Kidney tubule cell (primary cell): ENCODE data around the gene CSNK1G2.

ENCODE experiments used
- DNase-seq: peaks from one replicate; pipeline ENCODE4 v3.0.0-alpha.2; 2018; ENCODE audit warnings: low spot score

Gene CSNK1G2

DNA sequence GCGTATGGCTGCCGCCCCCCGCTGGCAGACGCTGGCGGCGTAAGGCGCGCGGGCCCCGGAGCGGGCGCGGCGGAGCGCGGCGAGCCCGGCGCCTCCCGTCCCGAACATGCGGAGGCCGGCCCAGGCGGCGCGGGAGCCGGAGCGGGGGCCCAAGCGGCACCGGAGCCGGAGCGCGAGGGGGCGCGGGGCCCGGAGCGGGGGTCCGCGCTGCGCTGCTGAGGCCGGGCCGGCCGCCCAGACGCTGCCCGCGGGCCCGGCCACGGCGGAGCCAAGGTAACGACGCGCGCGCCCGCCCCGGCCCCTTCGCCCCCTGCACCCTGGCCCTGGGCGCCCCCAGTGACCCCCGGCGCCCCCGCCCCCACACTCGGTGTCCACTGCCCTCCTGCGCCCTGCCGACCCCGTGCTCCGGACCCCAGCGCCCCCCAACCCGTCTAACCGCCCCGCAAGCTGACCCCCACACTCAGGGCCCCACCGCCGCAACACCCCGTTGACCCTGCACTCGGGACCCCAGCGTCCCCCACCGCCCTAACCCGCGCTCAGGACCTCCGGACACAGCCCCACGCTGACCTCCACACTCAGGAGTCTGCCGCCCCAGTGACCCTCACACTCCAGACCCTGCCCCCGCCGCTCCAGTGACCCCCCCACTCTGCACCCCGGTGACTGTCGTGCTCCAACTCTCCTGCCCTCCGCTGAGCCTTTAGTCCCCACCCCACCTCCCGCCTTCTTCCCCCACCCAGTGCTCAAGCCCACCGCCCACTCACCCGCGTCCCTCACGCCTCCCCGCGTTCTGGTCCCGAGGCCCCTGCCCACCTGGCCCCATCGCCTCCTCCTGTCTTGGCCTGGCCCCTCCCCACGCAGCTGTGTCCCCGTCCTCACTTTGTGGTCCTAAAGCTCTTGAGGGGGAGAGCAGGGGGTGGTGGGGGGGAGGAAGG, at the start of gene CSNK1G2:
Gene CSNK1G2 (plus strand): TSS at position 27 of the 932 bp plus-strand sequence. CDS start 28,601 bp downstream, outside the sequence.
- DNase-seq: no peak

DNA sequence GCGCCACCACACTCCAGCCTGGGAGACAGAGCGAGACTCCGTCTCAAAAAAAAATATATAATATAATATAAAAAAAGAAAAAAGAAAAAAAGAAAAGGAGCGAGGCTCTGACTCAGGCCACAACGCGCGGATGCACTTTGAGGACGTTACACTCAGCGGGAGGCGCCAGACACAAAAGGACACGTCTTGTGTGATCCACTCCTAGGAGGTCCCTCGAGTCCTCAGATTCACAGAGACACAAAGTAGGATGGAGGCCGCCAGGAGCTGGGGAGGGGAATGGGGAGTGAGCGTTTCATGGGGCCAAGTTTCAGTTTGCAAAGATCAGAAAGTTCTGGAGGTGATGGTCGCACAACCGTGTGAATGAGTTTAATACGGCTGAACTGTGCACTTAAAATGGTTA, 47.2 kb upstream of the CSNK1G2 start:
- DNase-seq: no peak

DNA sequence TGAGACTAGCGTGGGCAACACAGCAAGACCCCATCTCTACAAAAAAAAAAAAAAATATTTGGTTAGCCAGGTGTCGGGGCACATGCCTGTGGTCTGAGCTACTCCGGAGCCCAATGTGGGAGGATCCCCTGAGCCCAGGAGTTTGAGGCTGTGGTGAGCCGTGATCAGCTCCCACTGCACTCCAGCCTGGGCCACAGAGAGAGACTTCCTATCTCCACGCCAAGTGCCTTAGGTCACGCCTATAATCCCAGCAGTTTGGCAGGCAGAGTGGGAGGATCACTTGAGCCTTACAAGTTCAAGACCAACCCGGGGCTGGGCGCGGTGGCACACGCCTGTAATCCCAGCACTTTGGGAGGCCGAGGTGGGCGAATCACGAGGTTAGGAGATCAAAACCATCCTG, 44.5 kb upstream of the CSNK1G2 start:
- no peak for DNase-seq

DNA sequence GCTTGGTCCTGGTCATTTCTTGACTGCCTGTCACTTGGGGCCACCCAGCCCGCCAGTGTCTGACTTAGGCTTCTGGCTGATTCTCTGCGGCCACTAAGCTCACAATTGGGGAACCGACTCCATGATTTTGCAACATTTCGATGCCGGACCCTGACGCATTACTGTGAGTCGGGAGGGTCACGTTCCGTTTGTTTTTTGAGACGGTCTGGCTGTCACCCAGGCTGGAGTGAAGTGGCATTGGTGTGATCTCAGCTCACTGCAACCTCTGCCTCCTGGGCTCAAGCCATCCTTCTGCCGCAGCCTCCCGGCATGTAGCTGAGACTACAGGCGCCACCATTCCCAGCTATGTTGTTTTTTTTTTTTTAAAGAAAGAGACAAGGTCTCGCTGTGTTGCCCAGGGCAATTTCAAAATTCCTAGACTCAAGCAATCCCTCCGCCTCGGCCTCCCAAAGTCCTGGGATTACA, 39.0 kb upstream of the CSNK1G2 start:
- DNase-seq: no peak

DNA sequence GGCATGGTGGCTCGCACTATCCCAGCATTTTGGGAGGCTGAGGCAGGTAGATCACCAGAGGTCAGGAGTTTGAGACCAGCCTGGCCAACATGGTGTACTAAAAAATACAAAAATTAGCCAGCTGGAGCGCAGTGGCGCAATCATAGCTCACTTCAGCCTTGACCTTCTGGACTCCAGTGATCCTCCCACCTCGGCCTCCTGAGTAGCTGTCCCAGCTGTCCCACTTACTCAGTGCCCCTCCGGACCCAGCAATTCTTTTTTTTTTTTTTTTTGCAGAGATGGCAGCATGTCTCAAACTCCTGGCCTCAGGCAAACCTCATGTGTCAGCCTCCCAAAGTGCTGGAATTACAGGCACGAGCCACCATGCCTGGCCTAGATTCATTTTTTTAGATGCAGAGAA, 38.0 kb upstream of the CSNK1G2 start:
- DNase-seq: no peak

DNA sequence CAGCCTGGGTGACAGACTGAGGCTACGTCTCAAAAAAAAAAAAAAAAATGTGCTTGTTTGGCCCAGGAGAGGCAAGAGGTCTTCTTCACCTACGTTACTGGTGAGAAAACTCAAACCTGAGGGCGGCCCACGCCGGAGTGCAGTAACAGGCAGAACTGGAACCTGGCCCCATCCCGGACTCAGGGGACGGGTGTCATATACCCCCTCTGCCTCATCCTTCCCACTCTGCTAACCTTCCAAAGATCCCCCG, 36.2 kb upstream of the CSNK1G2 start:
- no peak for DNase-seq

DNA sequence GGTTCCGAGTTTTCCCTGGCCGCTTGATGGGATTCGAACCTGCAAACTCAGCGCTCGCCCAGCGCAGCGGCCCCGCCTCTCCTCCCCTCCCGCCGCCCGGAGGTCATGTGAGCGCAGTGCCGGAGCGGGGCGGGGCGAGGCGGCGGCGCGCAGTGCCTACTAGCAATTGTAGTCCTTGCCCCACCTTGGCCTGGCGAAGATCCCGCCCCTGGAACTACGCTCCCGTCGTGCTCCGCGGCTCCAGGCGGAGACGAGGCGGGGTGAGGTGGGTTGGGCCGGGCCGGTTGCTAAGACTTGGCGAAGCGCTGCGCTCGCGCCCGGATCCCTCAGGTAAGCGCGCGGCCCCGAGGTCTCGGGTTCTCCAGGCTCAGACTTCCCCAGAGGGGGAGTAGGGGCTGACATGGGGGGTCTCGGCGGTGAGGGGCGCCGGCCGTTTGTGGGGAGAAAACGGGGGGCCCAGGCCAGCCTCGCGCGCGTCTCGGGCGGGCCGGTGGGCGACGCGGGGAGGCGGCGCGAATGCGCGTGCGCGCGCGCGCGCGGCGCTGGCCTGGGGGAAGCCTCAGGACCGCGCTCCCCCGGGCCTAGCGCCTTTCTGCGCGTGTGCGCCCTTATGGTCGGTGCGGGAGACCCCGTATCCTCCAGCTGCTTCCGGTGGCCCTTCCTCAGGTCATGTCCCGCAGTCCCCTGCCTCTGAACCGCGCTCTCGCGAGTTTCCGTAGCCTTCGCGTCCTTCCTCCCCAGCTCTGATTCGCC, 35.7 kb upstream of the CSNK1G2 start, which contains the start of the genes ADAT3 and SCAMP4:
Gene ADAT3 (plus strand): TSS at position 290 of the 753 bp plus-strand sequence. CDS start 6,649 bp downstream, outside the sequence.
Gene SCAMP4 (plus strand): TSS at position 290 of the 753 bp plus-strand sequence. CDS start 9,621 bp downstream, outside the sequence.
- peak; percentile 99 for DNase-seq

DNA sequence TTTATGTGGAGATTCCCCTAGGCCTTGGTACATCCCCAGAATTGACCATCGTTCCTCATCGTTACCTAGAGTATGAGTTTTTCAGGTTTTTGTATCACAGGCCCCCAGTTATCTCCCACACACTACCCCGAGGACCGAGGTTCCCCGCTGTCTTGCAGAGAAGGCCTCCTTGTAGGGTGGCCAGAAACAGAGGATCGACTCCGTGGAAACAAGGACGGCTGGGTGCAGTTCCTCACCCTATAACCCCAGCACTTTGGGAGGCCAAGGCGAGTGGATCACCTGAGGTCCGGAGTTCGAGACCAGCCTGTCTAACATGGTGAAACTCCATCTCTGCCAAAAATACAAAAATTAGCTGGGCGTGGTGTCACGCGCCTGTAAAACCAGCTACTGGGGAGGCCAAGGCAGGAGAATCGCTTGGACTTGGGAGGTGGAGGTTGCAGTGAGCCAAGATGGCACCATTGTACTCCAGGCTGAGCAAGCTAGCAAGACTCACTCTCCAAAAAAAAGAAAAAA, 35.1 kb upstream of the CSNK1G2 start:
- no peak for DNase-seq

DNA sequence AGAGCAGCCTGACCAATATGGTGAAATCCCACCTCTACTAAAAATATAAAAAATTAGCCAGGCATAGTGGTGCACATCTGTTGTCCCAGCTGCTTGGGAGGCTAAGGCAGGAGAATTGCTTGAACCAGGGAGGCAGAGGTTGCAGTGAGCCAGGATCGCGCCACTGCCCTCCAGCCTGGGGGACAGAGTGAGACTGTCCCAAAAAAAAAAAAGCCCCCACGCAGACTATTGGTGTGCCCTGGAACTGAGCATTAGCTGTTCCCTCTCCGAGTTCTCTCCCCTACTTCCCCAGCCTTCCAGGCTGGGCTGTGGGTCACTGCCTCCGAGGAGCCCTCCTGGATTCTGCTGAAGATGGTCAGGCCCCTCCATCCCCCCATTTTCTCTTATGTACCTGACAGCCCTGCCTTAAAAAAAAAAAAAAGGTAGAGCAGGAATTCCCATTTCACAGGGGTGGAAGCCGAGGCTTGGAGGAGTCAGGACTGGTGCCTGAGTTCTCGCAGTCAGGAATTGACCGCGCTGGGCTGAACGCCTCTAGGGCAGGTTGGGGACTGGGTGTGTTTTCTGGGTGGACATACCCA, 33.9 kb upstream of the CSNK1G2 start:
- DNase-seq: no peak

DNA sequence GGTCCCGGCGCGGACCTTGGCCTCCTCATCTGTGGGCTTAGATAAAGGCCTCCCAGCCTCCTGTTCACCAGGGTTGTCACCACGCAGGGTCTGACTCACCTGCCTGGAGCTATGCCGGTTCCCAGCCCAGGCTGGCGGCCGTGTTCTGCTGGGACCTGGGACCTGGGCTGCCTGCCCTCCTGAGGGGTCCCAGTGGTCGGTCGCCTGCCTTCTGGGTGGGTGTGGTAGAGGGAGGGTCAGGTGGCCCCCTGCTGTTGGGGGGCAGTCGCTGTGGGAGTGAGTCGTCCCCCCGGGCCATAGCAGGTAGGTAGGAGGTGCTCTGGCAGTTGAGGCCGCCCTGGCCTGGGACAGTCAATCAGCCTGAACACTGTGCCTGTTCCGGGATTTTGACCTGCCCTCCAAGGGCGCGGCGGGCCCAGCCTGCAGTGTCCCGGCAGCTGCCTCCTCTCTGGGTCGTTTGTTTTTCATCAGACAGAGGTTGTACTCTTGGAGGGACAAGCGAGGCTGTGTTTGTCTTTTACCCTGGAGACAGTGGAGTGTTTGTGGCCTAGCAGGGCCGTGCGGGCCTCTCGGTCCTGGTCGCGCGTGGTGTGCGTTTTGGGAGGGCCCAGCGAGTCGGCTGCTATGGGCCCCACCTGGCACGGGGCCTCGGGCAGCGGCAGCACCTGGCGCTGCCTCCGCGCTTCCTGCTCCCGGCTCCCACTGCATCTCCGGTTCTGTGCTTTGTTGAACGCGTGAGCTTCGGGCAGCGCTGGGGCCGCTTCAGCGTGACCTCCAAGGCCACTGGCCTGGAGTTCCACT, 33.2 kb upstream of the CSNK1G2 start:
- DNase-seq: peak; percentile 72

DNA sequence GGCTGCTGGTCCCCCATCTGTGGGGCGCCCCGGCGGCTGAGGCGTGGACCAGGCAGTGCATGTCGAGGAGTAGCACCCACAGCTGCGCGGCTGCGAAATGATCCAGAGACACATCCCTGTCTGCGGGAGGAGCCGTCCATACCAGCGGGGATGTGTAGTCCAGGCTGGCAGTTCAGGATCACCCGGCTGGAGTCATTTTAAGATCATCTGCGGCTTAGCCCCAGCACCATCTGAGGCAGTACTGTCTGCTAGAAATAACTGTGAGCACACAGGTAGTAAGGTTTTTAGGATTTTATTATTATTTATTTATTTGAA, 32.7 kb upstream of the CSNK1G2 start:
- no peak for DNase-seq

DNA sequence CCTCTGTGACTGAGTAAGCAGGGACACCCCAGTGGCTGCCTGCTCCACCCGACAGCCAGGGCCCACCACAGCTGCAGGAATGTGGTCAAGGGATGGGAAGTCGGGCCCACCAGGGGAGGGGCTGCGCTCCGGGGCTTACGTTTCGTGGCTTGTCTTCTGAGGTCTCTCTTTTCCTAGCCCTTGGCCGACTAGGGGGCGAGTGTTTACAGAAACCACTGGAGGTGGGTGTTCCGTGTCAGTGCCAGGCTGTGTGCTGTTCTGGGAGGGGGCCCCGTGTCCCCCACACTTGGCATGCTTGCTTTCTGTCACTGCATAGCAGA, 31.3 kb upstream of the CSNK1G2 start:
- no peak for DNase-seq

DNA sequence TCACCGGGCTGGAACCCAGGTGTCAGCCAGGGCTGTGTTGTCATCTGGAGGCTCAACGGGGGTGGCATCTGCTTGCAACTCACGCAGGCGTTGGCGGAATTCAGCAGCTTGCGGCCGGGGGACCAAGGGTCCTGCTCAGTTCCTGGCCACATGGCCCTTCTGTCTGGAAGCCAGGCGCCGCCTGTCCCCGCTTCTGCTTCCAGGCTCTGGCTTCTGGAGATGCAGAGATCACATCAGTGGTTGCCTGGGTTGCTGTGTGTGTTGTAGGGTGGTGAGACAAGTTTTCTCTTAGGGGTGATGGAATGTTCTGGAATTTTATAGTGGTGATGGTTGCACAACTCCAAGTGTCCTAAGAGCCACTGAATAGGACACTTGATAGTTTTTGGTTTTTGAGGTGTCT, 30.8 kb upstream of the CSNK1G2 start:
- no peak for DNase-seq

DNA sequence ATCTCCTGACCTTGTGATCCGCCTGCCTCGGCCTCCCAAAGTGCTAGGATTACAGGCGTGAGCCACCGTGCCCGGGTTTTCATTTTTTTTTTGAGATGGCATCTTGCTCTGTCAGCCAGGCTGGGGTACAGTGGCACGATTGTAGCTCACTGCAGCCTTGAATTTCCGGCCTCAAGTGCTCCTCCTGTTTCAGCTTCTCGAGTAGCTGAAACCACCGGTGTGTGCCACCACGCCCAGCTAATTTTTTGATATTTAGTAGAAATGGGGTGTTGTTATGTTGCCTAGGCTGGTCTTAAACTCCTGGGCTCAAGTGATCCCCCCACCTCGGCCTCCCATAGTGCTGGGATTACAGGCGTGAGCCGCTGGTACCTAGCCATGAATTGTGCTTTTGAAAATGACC, 29.9 kb upstream of the CSNK1G2 start:
- DNase-seq: no peak

DNA sequence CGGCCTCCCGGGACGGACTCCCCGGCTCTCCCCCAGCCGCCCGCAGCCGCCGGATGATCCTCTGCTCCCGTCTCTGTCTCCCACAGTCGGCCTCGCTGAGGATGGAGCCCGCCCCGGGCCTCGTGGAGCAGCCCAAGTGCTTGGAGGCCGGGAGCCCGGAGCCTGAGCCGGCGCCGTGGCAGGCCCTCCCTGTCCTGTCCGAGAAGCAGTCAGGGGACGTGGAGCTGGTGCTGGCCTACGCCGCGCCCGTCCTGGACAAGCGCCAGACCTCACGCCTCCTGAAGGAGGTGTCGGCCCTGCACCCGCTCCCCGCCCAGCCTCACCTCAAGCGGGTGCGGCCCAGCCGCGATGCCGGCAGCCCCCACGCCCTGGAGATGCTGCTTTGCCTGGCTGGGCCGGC, 29.0 kb upstream of the CSNK1G2 start:
- DNase-seq: no peak

DNA sequence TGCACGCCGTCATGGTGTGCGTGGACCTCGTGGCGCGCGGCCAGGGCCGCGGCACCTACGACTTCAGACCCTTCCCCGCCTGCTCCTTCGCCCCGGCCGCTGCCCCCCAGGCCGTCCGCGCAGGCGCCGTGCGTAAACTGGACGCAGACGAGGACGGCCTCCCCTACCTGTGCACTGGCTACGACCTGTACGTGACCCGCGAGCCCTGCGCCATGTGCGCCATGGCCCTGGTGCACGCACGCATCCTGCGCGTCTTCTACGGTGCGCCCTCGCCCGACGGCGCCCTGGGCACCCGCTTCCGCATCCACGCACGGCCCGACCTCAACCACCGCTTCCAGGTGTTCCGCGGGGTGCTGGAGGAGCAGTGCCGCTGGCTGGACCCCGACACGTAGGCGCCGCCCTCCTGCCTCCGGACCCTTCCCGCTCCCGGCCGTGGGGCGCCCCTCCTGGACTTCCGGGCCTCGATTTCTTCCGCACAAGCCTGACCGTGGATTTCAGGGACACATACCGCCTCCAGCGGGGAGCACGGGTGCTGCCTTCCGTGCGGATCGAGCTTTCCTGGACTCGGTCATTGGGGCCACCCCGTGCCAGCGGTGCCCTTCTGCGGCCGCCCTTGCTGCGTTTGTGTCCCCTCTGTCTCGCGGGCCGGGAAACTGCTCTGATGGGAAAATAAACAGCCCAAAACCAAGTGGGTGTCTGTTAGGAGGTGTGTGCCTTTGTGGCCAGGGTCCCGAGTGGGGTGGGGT, 28.0 kb upstream of the CSNK1G2 start:
- DNase-seq: no peak

DNA sequence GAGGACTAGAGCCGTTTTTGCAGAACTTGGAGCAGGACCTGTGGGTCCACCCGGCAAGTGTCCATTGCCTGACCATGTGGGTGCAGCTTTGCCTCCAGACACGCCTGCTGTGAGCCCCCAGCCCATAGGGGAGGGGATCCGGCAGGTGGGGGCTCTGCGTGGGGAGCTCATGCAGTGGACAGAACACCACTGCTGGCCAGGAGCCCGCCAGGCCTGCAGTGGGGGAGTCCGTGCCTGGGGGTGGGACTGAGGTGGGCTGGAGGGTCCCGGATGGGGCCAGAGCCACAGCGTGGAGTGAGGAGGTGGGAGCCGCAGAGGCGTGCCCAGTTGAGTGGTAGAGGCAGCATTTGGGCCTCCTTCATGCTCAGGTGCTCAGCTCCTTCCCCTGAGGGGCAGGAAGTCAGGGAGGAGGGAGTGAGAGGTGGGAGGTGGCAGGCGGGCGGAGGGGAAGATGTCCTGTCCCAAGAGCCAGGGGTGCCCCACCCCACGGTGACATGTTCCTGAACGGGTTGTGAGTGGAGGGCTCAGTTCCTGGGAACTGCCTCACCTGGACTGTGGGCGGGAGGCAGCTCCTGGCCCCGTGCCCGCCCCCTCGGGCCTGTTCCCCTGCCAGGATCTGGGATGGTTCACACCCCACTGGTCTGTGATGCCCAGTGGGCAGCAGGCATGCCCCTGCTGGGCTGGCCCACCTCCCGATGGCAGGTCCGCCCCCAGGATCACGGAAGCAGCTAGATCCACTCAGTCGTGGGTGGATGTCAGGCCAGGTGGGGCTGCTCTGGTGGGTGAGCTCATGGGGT, 27.0 kb upstream of the CSNK1G2 start:
- DNase-seq: peak; percentile 39

DNA sequence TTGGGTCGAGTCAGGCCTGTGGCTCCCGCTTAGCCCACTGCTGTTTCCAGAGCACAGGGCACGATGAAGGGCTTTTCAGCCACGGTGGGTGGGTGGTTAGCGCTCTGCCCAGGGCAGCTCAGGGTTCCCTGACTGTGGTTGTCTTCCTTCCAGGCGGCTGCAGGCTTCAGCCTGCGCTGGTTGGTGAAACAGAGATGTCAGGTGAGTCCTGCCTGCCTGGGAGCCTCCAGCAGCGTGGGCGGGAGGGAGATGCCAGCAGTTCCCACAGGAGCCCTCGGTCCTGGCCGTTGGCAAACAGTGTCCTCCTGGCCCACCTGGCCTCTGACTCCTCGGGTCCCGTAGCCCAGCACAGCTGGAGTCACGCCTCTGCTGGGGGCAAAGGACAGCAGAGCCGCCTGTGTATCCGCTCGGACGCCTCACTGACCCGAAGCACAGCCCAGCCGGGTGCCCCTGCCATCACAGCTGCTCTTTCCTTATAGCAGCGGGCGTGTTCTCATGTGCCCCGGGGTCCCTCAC, 26.1 kb upstream of the CSNK1G2 start:
- DNase-seq: no peak

DNA sequence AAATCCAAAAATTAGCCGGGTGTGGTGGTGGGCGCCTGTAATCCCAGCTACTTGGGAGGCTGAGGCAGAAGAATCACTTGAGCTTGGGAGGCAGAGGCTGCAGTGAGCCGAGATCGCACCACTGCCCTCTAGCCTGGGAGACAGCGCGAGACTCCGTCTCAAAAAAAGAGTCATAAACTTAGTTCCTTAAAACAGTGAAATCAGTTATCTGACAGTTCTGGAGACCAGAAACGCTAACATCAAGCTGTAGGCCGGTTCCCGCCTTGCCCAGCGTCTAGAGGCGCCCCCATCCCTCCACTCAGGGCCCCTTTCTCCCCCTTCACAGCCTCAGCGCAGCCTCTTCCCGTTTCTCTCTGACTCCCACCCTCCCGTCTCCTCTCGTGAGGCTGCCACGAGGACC, 23.8 kb upstream of the CSNK1G2 start:
- no peak for DNase-seq

DNA sequence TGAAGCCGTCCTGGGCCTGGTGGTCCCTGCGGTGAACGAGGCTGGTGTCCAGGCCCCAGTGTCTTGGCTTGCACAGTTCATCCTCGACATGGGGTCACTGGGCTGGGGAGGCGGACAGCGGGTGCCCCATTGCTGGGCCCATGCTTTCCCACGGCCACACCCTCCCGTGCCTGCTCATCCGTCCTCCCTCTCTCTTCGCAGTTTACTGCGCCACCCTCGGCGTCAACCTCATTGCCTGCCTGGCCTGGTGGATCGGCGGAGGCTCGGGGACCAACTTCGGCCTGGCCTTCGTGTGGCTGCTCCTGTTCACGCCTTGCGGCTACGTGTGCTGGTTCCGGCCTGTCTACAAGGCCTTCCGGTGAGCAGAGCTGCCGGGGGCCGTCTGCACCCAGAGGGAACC, 23.0 kb upstream of the CSNK1G2 start:
- no peak for DNase-seq
